Large intestine (tissue), 3 donors: Measurements from ENCODE around the gene HMGCS2. TPM values are rescaled to one million over a fixed set of nuclear protein-coding genes. Genes with fewer than 3 reads are reported as not detected.
A peak's percentile ranks its signal among the peaks of the same experiment; 100 is the strongest.

Experiments used
- DNase-seq, 2 donors: peaks; one replicate each; pipeline versions ENCODE4 v3.0.0 to v3.0.0-alpha.2; 2013
- H3K27ac ChIP-seq: one replicate; pipeline ENCODE4 v1.5.1; 2013; ENCODE audit warnings: low read length
- H3K27me3 ChIP-seq: 2 replicates; pipeline ENCODE4 v1.6.1; 2013; ENCODE audit warnings: low read length; ENCODE audit not compliant: control insufficient read depth, insufficient read depth
- H3K36me3 ChIP-seq: 2 replicates; pipeline ENCODE4 v1.6.1; 2013; ENCODE audit warnings: low read length; ENCODE audit not compliant: control insufficient read depth, insufficient read depth
- H3K4me1 ChIP-seq: one replicate; pipeline ENCODE4 v1.6.1; 2013; ENCODE audit warnings: low read length; ENCODE audit not compliant: control insufficient read depth, insufficient read depth
- H3K4me3 ChIP-seq: one replicate; pipeline ENCODE4 v1.5.1; 2013; ENCODE audit warnings: low read length
- H3K9me3 ChIP-seq: one replicate; pipeline ENCODE4 v1.6.1; 2013; ENCODE audit warnings: mild to moderate bottlenecking, low read depth, low read length, moderate library complexity; ENCODE audit not compliant: control insufficient read depth
- WGBS: methylation state at CpG from one replicate; pipeline ENCODE4 v1.1.5; 2013; ENCODE audit warnings: low lambda C conversion rate; ENCODE audit not compliant: insufficient coverage; 5-methylcytosine and 5-hydroxymethylcytosine counted together
- polyA plus RNA-seq: library from polyadenylated mRNA; unstranded; fragments of 120-200 nt; gene quantifications from one replicate; pipeline ENCODE4 v1.2.1, GENCODE V29; 2013

HMGCS2 gene
- polyA plus RNA-seq, 1 donor = 71.7 TPM

DNA sequence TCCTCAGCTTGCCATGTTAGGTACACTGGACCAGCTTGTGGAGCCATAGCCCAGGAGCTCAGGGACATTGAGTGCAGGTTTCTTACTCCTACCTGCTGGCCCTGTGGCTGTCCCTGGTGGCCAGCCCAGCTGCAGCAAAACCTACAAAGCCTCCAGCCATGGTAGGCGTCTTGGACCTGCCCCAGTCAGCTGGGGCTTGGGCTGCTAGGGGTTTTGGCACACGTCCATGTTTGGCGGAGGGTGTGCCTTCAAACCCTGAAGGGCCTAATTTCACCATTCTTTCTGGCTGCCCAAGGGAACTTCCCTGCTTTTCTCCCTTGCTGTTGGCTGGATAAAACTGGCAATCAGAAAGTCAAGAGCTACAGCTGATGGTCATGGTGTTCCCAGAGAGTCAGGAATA lies 25.4 kb downstream of the HMGCS2 start:
- Histone ChIP-seq H3K4me1 (peaks cover 18% of the 10 kb centered on the region), H3K27me3 (no peaks in the 10 kb centered on the region), H3K4me3 (no peak overlapping the region), H3K9me3 (no peaks in the 10 kb centered on the region), H3K36me3 (peaks cover 48% of the 10 kb centered on the region), H3K27ac (no peak overlapping the region)
- WGBS = no CpG with 5 or more reads among the region's 3 CpGs
- DNase-seq = no peak

GRCh38 chr1:119742677-119743076 lies 26.0 kb downstream of the HMGCS2 start:
- Histone ChIP-seq H3K27ac (no peak overlapping the region), H3K36me3 (peaks cover 53% of the 10 kb centered on the region), H3K4me3 (no peak overlapping the region), H3K27me3 (no peaks in the 10 kb centered on the region), H3K4me1 (peaks cover 24% of the 10 kb centered on the region), H3K9me3 (no peaks in the 10 kb centered on the region)
- no peak for DNase-seq
- WGBS = no CpG with 5 or more reads among the region's 7 CpGs

DNA sequence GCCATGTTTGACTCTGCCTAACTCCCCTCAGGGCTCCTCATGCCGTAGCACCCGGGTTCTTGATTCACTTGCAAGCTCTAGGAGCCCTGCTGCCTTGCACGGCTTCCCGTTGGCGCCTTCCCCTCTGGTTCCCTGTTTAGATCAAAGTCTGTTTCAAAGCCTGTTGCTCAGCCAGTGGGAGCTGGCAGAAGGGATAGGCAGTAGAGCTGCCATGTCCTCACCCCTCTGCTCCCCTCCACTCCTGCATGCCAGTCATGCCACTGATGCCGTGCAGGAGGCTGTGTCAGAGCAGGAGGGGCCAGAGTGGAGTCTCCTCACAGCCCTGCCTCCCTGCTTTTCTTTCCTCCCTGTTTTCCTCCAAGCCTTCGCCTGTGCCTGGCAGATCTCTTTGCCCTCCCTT lies 26.5 kb downstream of the HMGCS2 start:
- DNase-seq = no peak
- H3K27me3 ChIP-seq = no peaks in the 10 kb centered on the region
- no peak overlapping the region for H3K4me3 ChIP-seq
- no peak overlapping the region for H3K27ac ChIP-seq
- 67% methylated on average over 3 of the region's 7 CpGs for WGBS
- H3K36me3 ChIP-seq = peaks cover 54% of the 10 kb centered on the region
- H3K9me3 ChIP-seq = no peaks in the 10 kb centered on the region
- peaks cover 28% of the 10 kb centered on the region for H3K4me1 ChIP-seq

GRCh38 chr1:119740896-119741780 lies 27.6 kb downstream of the HMGCS2 start:
- DNase-seq = no peak
- Histone ChIP-seq H3K4me1 (peaks cover 34% of the 10 kb centered on the region), H3K9me3 (no peaks in the 10 kb centered on the region), H3K27me3 (no peaks in the 10 kb centered on the region), H3K4me3 (no peak overlapping the region), H3K27ac (no peak overlapping the region), H3K36me3 (peaks cover 63% of the 10 kb centered on the region)
- WGBS = no CpG with 5 or more reads among the region's 13 CpGs

DNA sequence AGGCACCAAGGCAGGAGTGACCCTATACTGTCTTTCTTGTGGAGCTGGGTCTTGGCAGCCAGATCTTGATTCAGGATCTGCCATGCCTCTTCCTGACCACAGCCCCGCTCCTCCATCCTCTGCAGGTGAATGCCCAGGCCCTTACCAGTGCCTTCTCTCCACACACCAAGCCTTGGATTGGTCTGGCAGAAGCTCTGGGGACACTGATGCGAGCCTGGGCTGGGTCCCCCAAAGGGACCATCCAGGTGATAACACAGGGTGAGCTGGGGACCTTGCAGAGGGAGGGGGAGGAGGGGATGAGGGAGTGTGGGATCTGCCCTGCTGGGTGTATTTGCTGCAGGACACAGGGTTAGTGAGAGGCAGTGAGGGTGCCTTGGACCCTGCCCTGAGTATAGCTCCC lies 28.4 kb downstream of the HMGCS2 start:
- H3K36me3 ChIP-seq = peaks cover 72% of the 10 kb centered on the region
- no peaks in the 10 kb centered on the region for H3K9me3 ChIP-seq
- H3K27ac ChIP-seq = no peak overlapping the region
- no peak overlapping the region for H3K4me3 ChIP-seq
- H3K4me1 ChIP-seq = peaks cover 31% of the 10 kb centered on the region
- no CpG with 5 or more reads among the region's 2 CpGs for WGBS
- no peaks in the 10 kb centered on the region for H3K27me3 ChIP-seq
- no peak for DNase-seq

GRCh38 chr1:119739150-119739549 lies 29.6 kb downstream of the HMGCS2 start:
- no peak overlapping the region for H3K27ac ChIP-seq
- H3K4me1 ChIP-seq = peaks cover 26% of the 10 kb centered on the region
- WGBS = no CpG with 5 or more reads among the region's 6 CpGs
- no peak overlapping the region for H3K4me3 ChIP-seq
- H3K27me3 ChIP-seq = no peaks in the 10 kb centered on the region
- DNase-seq = no peak
- peaks cover 79% of the 10 kb centered on the region for H3K36me3 ChIP-seq
- no peaks in the 10 kb centered on the region for H3K9me3 ChIP-seq

GRCh38 chr1:119738100-119738720 lies 30.5 kb downstream of the HMGCS2 start:
- no CpG with 5 or more reads among the region's 7 CpGs for WGBS
- Histone ChIP-seq H3K4me3 (no peak overlapping the region), H3K27ac (no peak overlapping the region), H3K36me3 (peaks cover 78% of the 10 kb centered on the region), H3K9me3 (no peaks in the 10 kb centered on the region), H3K4me1 (peaks cover 19% of the 10 kb centered on the region), H3K27me3 (no peaks in the 10 kb centered on the region)
- no peak for DNase-seq

DNA sequence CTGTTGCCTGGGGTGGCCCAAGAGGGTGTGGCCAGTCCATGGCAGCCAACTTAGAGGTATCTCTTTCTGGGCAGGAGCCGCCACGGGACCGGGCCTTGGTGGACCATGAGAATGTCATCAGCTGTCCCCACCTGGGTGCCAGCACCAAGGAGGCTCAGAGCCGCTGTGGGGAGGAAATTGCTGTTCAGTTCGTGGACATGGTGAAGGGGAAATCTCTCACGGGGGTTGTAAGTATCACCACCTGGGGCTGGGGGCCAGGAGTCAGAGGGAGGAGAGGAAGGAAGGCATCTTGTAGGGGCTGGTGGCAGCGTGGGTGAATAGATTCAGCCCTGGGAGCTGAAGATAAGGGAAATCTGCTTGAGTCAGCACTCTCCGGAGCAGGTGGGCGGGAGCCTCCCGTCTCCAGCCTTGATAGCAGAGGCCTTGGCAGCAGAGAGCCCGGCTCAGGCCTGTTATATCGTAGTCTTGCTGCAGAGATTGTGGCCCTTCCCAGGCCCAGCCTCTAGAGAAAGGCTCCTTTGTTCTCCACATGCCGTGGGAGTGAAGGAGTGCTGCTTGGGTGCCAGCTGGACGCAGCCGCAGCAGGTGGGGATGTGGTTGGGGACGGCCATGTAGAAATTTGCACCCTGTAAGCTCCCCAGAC lies 31.5 kb downstream of the HMGCS2 start:
- peak overlapping the region; percentile 73 for H3K27ac ChIP-seq

DNA sequence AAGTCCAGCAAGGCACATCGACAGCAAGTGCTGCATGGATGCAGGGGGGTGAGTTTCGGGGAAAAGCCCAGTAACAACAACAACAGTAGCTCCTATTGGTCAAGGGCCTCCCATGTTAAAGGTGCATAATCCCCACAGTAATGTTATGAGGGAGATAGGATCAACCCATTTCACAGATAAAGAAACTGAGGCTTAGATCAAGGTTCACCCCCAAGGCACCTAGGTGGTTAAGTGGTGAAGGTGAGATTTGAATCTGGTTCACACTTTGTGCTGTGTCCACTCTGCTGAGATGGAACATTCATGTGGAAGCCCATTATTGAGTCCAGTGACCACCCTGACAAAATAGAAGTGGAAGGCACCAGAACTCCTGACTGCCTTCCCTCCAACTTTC lies 32.1 kb downstream of the HMGCS2 start:
- H3K27ac ChIP-seq = peak overlapping the region; percentile 73
- no peak for DNase-seq
- H3K27me3 ChIP-seq = no peaks in the 10 kb centered on the region
- no peak overlapping the region for H3K4me3 ChIP-seq
- H3K9me3 ChIP-seq = no peaks in the 10 kb centered on the region
- H3K36me3 ChIP-seq = peaks cover 78% of the 10 kb centered on the region
- WGBS = no CpG with 5 or more reads among the region's 2 CpGs
- H3K4me1 ChIP-seq = peaks cover 19% of the 10 kb centered on the region

More for the DNA sequence above, 31.5 kb downstream of the HMGCS2 start:
- Histone ChIP-seq H3K4me3 (no peak overlapping the region), H3K9me3 (no peaks in the 10 kb centered on the region), H3K4me1 (peaks cover 18% of the 10 kb centered on the region), H3K36me3 (peaks cover 78% of the 10 kb centered on the region), H3K27me3 (no peaks in the 10 kb centered on the region)
- peak; percentile 78 to 89 for DNase-seq
- WGBS = no CpG with 5 or more reads among the region's 16 CpGs

- H3K27me3 ChIP-seq = no peaks in the 10 kb centered on the region
- DNase-seq = no peak
- no peak overlapping the region for H3K27ac ChIP-seq
- peaks cover 19% of the 10 kb centered on the region for H3K4me1 ChIP-seq
- WGBS = no CpG with 5 or more reads among the region's 14 CpGs
- peaks cover 77% of the 10 kb centered on the region for H3K36me3 ChIP-seq
- no peaks in the 10 kb centered on the region for H3K9me3 ChIP-seq
- no peak overlapping the region for H3K4me3 ChIP-seq
Observed at GRCh38 chr1:119735217-119735616, 33.5 kb downstream of the HMGCS2 start.
